ENCODE results near the gene IER5.

IER5 gene

DNA sequence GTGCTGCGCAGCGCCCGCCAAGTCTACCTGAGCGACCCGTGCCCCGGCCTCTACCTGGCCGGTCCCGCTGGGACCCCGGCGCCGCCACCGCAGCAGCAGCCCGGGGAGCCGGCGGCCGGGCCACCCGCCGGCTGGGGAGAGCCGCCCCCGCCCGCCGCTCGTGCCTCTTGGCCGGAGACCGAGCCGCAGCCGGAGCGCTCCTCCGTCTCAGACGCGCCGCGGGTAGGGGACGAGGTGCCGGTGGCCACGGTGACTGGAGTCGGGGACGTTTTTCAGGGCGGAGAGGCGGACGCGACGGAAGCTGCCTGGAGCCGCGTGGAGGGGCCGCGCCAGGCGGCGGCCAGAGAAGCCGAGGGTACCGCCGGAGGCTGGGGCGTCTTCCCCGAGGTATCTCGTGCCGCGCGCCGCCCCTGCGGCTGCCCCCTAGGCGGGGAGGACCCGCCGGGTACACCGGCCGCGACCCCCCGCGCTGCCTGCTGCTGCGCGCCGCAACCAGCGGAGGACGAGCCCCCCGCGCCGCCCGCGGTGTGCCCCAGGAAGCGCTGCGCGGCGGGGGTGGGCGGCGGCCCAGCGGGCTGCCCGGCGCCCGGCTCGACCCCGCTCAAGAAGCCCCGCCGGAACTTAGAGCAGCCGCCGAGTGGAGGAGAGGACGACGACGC is 646 bp downstream of the IER5 start:
- no peaks in the 10 kb centered on the region; the same call in 1 of the 2 replicates for H3K4me1 ChIP-seq (ENCODE audit: control insufficient read depth, insufficient read depth, low read length)
- peak overlapping the region; percentile 82 for H3K27ac ChIP-seq (ENCODE audit: extremely low read depth, low read depth, low read length)
- peak overlapping the region; percentile 96 for H3K4me3 ChIP-seq (ENCODE audit: low read depth, low read length)
- H3K9me3 ChIP-seq (ENCODE audit: control insufficient read depth, insufficient read depth, low read depth, low read length) = no peaks in the 10 kb centered on the region
- POLR2A ChIA-PET = interaction anchor here (0.6 to 6.6 kb wide), 22 partner anchors 10 to 1697 kb away, joined by 3 to 163 read pairs (median 5); partner anchors contain the start of genes MR1 and STX6
- peaks cover 0 to 37% of the 10 kb centered on the region in 2 experiments; a peak in 2 of 3 replicates for H3K36me3 ChIP-seq (ENCODE audit: control insufficient read depth in 2 of 2, insufficient read depth in 1 of 2, low read length in 2 of 2)
- CTCF ChIA-PET = interaction anchor here (2.1 kb wide), 1 partner anchor 10 kb away, joined by 6 read pairs; no protein-coding TSS in a partner anchor
- TF ChIP-seq ZNF664 (tag by site-specific recombination; IDR thresholded peaks at IDR 0.05) = no peak
- peak; percentile 48 for TF ChIP-seq GLIS1 (tag by site-specific recombination; IDR thresholded peaks at IDR 0.05)
- TF ChIP-seq, protein P1, sequence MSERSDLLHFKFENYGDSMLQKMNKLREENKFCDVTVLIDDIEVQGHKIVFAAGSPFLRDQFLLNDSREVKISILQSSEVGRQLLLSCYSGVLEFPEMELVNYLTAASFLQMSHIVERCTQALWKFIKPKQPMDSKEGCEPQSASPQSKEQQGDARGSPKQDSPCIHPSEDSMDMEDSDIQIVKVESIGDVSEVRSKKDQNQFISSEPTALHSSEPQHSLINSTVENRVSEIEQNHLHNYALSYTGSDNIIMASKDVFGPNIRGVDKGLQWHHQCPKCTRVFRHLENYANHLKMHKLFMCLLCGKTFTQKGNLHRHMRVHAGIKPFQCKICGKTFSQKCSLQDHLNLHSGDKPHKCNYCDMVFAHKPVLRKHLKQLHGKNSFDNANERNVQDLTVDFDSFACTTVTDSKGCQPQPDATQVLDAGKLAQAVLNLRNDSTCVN (tag by site-specific recombination; optimal IDR thresholded peaks at IDR 0.05) = peak; percentile 58

DNA sequence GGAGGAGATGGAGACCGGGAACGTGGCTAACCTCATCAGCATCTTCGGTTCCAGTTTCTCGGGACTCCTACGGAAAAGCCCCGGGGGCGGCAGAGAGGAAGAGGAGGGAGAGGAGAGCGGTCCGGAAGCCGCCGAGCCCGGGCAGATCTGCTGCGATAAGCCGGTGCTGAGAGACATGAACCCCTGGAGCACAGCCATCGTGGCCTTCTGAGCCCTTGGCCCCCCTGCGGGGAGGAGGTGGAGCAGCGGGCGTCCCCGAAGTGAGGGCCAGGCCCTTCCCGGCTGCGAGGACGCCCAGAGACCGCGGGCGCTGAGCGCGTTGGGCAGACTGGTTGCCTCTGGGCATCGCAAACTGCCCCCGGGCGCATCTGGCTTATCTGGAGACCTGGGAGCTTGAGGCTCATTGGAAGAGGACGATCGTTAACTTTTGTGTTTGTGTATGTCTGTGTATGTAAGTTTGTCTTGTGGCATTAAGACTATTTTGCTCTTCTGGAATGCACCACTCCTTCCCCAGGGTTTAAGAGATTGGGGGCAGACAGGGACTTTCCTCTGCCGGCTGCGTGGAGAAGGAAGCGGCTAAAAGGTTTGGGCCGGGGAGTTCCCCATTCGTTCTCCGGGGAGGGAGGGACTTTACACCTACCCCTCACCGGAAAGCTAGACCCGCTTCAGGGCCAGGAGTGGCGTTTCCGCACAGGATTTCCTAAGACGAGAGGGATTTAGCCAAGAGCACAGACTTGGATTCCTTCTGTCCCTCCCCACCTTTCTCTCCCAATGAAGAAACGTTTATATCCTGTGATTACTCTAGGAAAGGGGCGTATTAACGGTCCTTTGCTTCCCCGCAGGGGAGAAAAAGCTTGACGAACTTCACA is 1.4 kb downstream of the IER5 start:
- no peaks in the 10 kb centered on the region for H3K9me3 ChIP-seq (ENCODE audit: control insufficient read depth, insufficient read depth, low read depth, low read length)
- peaks cover 5% of the 10 kb centered on the region for H3K4me1 ChIP-seq (ENCODE audit: control insufficient read depth, insufficient read depth, low read length)
- POLR2A ChIA-PET = interaction anchor here (0.7 to 6.6 kb wide), 17 partner anchors 9 to 208 kb away, joined by 3 to 163 read pairs (median 5); partner anchors contain the start of genes MR1 and STX6
- H3K36me3 ChIP-seq (ENCODE audit: control insufficient read depth in 2 of 2, insufficient read depth in 1 of 2, low read length in 2 of 2) = peaks cover 0 to 37% of the 10 kb centered on the region in 2 experiments; a peak in 2 of 3 replicates
- peak overlapping the region; percentile 82 for H3K27ac ChIP-seq (ENCODE audit: extremely low read depth, low read depth, low read length)
- peak overlapping the region; percentile 96 for H3K4me3 ChIP-seq (ENCODE audit: low read depth, low read length)
- CTCF ChIA-PET = interaction anchor here (0.7 to 3.9 kb wide), 10 partner anchors 9 to 335 kb away, joined by 3 to 36 read pairs (median 4); no protein-coding TSS in a partner anchor
- TF ChIP-seq, protein P2, sequence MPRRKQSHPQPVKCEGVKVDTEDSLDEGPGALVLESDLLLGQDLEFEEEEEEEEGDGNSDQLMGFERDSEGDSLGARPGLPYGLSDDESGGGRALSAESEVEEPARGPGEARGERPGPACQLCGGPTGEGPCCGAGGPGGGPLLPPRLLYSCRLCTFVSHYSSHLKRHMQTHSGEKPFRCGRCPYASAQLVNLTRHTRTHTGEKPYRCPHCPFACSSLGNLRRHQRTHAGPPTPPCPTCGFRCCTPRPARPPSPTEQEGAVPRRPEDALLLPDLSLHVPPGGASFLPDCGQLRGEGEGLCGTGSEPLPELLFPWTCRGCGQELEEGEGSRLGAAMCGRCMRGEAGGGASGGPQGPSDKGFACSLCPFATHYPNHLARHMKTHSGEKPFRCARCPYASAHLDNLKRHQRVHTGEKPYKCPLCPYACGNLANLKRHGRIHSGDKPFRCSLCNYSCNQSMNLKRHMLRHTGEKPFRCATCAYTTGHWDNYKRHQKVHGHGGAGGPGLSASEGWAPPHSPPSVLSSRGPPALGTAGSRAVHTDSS (tag by site-specific recombination; IDR thresholded peaks at IDR 0.05) = peak; percentile 90
- TF ChIP-seq, protein P3, sequence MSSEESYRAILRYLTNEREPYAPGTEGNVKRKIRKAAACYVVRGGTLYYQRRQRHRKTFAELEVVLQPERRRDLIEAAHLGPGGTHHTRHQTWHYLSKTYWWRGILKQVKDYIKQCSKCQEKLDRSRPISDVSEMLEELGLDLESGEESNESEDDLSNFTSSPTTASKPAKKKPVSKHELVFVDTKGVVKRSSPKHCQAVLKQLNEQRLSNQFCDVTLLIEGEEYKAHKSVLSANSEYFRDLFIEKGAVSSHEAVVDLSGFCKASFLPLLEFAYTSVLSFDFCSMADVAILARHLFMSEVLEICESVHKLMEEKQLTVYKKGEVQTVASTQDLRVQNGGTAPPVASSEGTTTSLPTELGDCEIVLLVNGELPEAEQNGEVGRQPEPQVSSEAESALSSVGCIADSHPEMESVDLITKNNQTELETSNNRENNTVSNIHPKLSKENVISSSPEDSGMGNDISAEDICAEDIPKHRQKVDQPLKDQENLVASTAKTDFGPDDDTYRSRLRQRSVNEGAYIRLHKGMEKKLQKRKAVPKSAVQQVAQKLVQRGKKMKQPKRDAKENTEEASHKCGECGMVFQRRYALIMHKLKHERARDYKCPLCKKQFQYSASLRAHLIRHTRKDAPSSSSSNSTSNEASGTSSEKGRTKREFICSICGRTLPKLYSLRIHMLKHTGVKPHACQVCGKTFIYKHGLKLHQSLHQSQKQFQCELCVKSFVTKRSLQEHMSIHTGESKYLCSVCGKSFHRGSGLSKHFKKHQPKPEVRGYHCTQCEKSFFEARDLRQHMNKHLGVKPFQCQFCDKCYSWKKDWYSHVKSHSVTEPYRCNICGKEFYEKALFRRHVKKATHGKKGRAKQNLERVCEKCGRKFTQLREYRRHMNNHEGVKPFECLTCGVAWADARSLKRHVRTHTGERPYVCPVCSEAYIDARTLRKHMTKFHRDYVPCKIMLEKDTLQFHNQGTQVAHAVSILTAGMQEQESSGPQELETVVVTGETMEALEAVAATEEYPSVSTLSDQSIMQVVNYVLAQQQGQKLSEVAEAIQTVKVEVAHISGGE (tag by site-specific recombination; conservative IDR thresholded peaks at IDR 0.05; ENCODE audit: low read depth) = no peak; the same call in 1 of the 2 replicates
- TF ChIP-seq ZNF266 (tag by site-specific recombination; IDR thresholded peaks at IDR 0.05; ENCODE audit: low read depth) (no peak), ZIC2 (tag by site-specific recombination; IDR thresholded peaks at IDR 0.05) (peak; percentile 84), WT1 (tag by site-specific recombination; IDR thresholded peaks at IDR 0.05) (peak; percentile 35), ZNF596 (tag by site-specific recombination; IDR thresholded peaks at IDR 0.05) (no peak), ZFP37 (tag by site-specific recombination; IDR thresholded peaks at IDR 0.05) (peak; percentile 90), ZNF366 (tag by site-specific recombination; conservative IDR thresholded peaks at IDR 0.05) (peak; percentile 15; the same call in 1 of the 2 replicates), ZNF670 (tag by site-specific recombination; IDR thresholded peaks at IDR 0.05; ENCODE audit: low read depth) (no peak), ZNF341 (tag by site-specific recombination; IDR thresholded peaks at IDR 0.05; ENCODE audit: low read depth) (peak; percentile 89), EGR2 (tag by site-specific recombination; IDR thresholded peaks at IDR 0.05; ENCODE audit: low read depth) (peak; percentile 26; the same call in 1 of the 2 replicates), ZNF155 (tag by site-specific recombination; IDR thresholded peaks at IDR 0.05) (no peak), SP7 (tag by site-specific recombination; IDR thresholded peaks at IDR 0.05) (peak; percentile 36; the same call in 1 of the 2 replicates), GLIS1 (tag by site-specific recombination; IDR thresholded peaks at IDR 0.05) (peak; percentile 45), ZNF394 (tag by site-specific recombination; IDR thresholded peaks at IDR 0.05; ENCODE audit: borderline replicate concordance) (peak; percentile 51; the same call in 1 of the 2 replicates), ZNF138 (tag by site-specific recombination; IDR thresholded peaks at IDR 0.05; ENCODE audit: borderline replicate concordance) (no peak), ZXDB (tag by site-specific recombination; IDR thresholded peaks at IDR 0.05) (peak; percentile 85), SP2 (tag by site-specific recombination; IDR thresholded peaks at IDR 0.05) (peak; percentile 78), KLF16 (tag by site-specific recombination; IDR thresholded peaks at IDR 0.05) (peak; percentile 67; the same call in 1 of the 2 replicates)
- TF ChIP-seq, protein P4, sequence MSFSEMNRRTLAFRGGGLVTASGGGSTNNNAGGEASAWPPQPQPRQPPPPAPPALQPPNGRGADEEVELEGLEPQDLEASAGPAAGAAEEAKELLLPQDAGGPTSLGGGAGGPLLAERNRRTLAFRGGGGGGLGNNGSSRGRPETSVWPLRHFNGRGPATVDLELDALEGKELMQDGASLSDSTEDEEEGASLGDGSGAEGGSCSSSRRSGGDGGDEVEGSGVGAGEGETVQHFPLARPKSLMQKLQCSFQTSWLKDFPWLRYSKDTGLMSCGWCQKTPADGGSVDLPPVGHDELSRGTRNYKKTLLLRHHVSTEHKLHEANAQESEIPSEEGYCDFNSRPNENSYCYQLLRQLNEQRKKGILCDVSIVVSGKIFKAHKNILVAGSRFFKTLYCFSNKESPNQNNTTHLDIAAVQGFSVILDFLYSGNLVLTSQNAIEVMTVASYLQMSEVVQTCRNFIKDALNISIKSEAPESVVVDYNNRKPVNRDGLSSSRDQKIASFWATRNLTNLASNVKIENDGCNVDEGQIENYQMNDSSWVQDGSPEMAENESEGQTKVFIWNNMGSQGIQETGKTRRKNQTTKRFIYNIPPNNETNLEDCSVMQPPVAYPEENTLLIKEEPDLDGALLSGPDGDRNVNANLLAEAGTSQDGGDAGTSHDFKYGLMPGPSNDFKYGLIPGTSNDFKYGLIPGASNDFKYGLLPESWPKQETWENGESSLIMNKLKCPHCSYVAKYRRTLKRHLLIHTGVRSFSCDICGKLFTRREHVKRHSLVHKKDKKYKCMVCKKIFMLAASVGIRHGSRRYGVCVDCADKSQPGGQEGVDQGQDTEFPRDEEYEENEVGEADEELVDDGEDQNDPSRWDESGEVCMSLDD (tag by site-specific recombination; IDR thresholded peaks at IDR 0.05) = no peak; the same call in 1 of the 2 replicates

All from HEK293 (cell line).